HepG2 (cell line): ENCODE data around the gene ARHGAP31. TPM values are rescaled to one million over a fixed set of nuclear protein-coding genes. Genes with fewer than 3 reads are reported as not detected.

ENCODE experiments used
- ATAC-seq: fragments of 200-7000 bp; cut with Tn5 transposase; 3 replicates; pipeline ENCODE4 v1.9.1; 2020; ENCODE audit warnings: mild to moderate bottlenecking, moderate library complexity
- BruUV-seq: library from RNA; stranded (reverse); fragments of 400-500 nt; replicated peaks from 2 replicates; lab custom pipeline; 2021; lab: Mats Ljungman, UMichigan
- CTCF ChIA-PET: fragments of 300-600 bp; formaldehyde crosslinking; extraction: SDS; loops from one replicate; lab custom pipeline; 2021; ENCODE audit warnings: low total read pairs, inconsistent platforms, low intra/inter-chr PET ratio; lab: Yijun Ruan, JAX
- POLR2A ChIA-PET: fragments of 350-600 bp; sonication (Branson Sonifier 250); formaldehyde crosslinking; loops from one replicate; lab custom pipeline; 2020; ENCODE audit warnings: antibody characterized with exemption, inconsistent platforms; lab: Yijun Ruan, JAX
- DNase-seq: peaks from one replicate; pipeline ENCODE4 v3.0.0-alpha.2; 2015; ENCODE audit warnings: low spot score
- FAIRE-seq: peaks from 3 replicates; lab custom pipeline; 2011; peaks lifted over from hg19 to GRCh38; lab: Jason Lieb, UNC
- H2AFZ ChIP-seq: one replicate; pipeline ENCODE4 v1.6.1; 2011; ENCODE audit warnings: low read length, inconsistent platforms
- H3K27ac ChIP-seq: fragments of 300-600 bp; 3 replicates; pipeline ENCODE4 v1.8.0; 2011; ENCODE audit warnings: mixed run types, mild to moderate bottlenecking, mixed read lengths, low read length, inconsistent platforms; ENCODE audit not compliant: insufficient read depth; ENCODE audit errors: extremely low read length
- H3K27me3 ChIP-seq, 2 experiments: fragments of 200-600 bp in 1 of 2; 2 replicates in 1 of 2; 3 replicates in 1 of 2; pipeline versions ENCODE4 v1.6.0 to v1.8.0; 2011; ENCODE audit warnings: low read length in 2 of 2, mild to moderate bottlenecking in 2 of 2, moderate library complexity in 2 of 2, inconsistent platforms in 1 of 2; ENCODE audit not compliant: insufficient read depth in 2 of 2, control insufficient read depth in 1 of 2
- H3K36me3 ChIP-seq, 2 experiments: fragments of 200-600 bp in 1 of 2; replicated peaks in 1 of 2; 2 replicates in 1 of 2; 3 replicates in 1 of 2; pipeline versions ENCODE4 v1.5.1 to v1.8.0; 2011; ENCODE audit warnings: low read length in 2 of 2, inconsistent platforms in 1 of 2; ENCODE audit not compliant: insufficient read depth in 2 of 2, control insufficient read depth in 1 of 2
- H3K4me1 ChIP-seq: 2 replicates; pipeline ENCODE4 v1.5.1; 2012; ENCODE audit warnings: low read length, inconsistent platforms; ENCODE audit not compliant: insufficient read depth
- H3K4me2 ChIP-seq: 2 replicates; pipeline ENCODE4 v1.6.0; 2011; ENCODE audit warnings: low read depth, low read length, inconsistent platforms
- H3K4me3 ChIP-seq, 3 experiments: fragments of 200-600 bp in 1 of 3; sonication (generic), shearing (Covaris generic) in 1 of 3; replicated peaks in 1 of 3; 2 replicates each; pipeline ENCODE4 v1.5.1; 2011 to 2016; ENCODE audit warnings: low read length in 3 of 3, inconsistent platforms in 2 of 3, low read depth in 2 of 3, mild to moderate bottlenecking in 2 of 3, control low read depth in 1 of 3, mixed read lengths in 1 of 3; ENCODE audit not compliant: insufficient read depth in 1 of 3
- H3K79me2 ChIP-seq: one replicate; pipeline ENCODE4 v1.6.1; 2011; ENCODE audit warnings: low read length, inconsistent platforms; ENCODE audit not compliant: insufficient read depth
- H3K9ac ChIP-seq: 2 replicates; pipeline ENCODE4 v1.6.0; 2011; ENCODE audit warnings: mild to moderate bottlenecking, low read depth, low read length, inconsistent platforms; ENCODE audit not compliant: insufficient read depth
- H3K9me3 ChIP-seq: 2 replicates; pipeline ENCODE4 v1.5.1; 2012; ENCODE audit warnings: mild to moderate bottlenecking, low read length
- H4K20me1 ChIP-seq: 2 replicates; pipeline ENCODE4 v1.6.0; 2011; ENCODE audit warnings: inconsistent platforms, mild to moderate bottlenecking, low read length, moderate library complexity; ENCODE audit not compliant: insufficient read depth
- BHLHE40 ChIP-seq: IDR thresholded peaks from 2 replicates; pipeline ENCODE4 v1.6.1; 2011; ENCODE audit warnings: low read length, improper control_type of control experiment
- CERS6 ChIP-seq: sonication (generic); formaldehyde crosslinking; IDR thresholded peaks from 2 replicates; pipeline ENCODE4 v1.5.0; 2020; ENCODE audit warnings: missing genetic modification reagents
- HNF4A ChIP-seq: sonication (generic); formaldehyde crosslinking; IDR thresholded peaks from 2 replicates; pipeline ENCODE4 v1.4.0; 2020; ENCODE audit warnings: missing genetic modification reagents
- NFKB2 ChIP-seq: sonication (generic); formaldehyde crosslinking; IDR thresholded peaks from 2 replicates; pipeline ENCODE4 v1.4.0; 2020; ENCODE audit warnings: missing genetic modification reagents, borderline replicate concordance
- PPARG ChIP-seq: conservative IDR thresholded peaks from 2 replicates; pipeline ENCODE4 v1.6.1; 2016; ENCODE audit warnings: missing biosample characterization, missing genetic modification reagents
- REL ChIP-seq: sonication (generic); formaldehyde crosslinking; conservative IDR thresholded peaks from 2 replicates; pipeline ENCODE4 v1.8.0; 2022; ENCODE audit warnings: mild to moderate bottlenecking, missing genetic modification reagents, moderate library complexity
- SSRP1 ChIP-seq: IDR thresholded peaks from 2 replicates; pipeline ENCODE4 v1.6.1; 2016; ENCODE audit warnings: control low read depth
- ZBTB3 ChIP-seq: sonication (generic); formaldehyde crosslinking; IDR thresholded peaks from 2 replicates; pipeline ENCODE4 v1.4.0; 2020; ENCODE audit warnings: low read depth, mild to moderate bottlenecking, moderate library complexity, missing genetic modification reagents, borderline replicate concordance
- ZHX1 ChIP-seq: sonication (generic); formaldehyde crosslinking; IDR thresholded peaks from 2 replicates; pipeline ENCODE4 v1.8.1; 2022; ENCODE audit warnings: low read depth, mild to moderate bottlenecking, missing genetic modification reagents
- ZNF232 ChIP-seq: sonication (generic); formaldehyde crosslinking; IDR thresholded peaks from 2 replicates; pipeline ENCODE4 v1.4.0; 2020; ENCODE audit warnings: missing genetic modification reagents, borderline replicate concordance
- ZNF629 ChIP-seq: sonication (generic); formaldehyde crosslinking; conservative IDR thresholded peaks from 2 replicates; pipeline ENCODE4 v1.5.0; 2020; ENCODE audit warnings: missing genetic modification reagents
- WGBS: methylation state at CpG from one replicate; pipeline ENCODE4 v1.1.6; 2017; ENCODE audit warnings: low lambda C conversion rate; 5-methylcytosine and 5-hydroxymethylcytosine counted together
- in situ Hi-C: cut with HindIII; loops from 2 replicates; pipeline ENCODE4 v1.10.0; 2017; ENCODE audit warnings: low pct_unique_long_range_greater_than_20kb; ENCODE audit not compliant: extremely low pct_ligation_motif_present
- intact Hi-C: fragments of 100-400 bp; cut with micrococcal nuclease; formaldehyde crosslinking; loops from one replicate; pipeline ENCODE4 v1.10.0; 2022; ENCODE audit not compliant: unreplicated experiment
- polyA plus RNA-seq, 8 experiments: library from polyadenylated mRNA; depleted of rRNA in 3 of 8; stranded (reverse) in 7 of 8; unstranded in 1 of 8; fragments of >200 nt; fragmentation: Illumina TruSeq in 4 of 8; extraction: Trizol in 4 of 8; gene quantifications; 2 replicates each; pipeline versions ENCODE4 v1.2.1 to v1.2.3, GENCODE V29; 2011 to 2016; ENCODE audit warnings: low read depth in 4 of 8, missing spikeins in 1 of 8, mixed read lengths in 1 of 8; ENCODE audit not compliant: insufficient read depth in 1 of 8
- total RNA-seq, 5 experiments: library from RNA; depleted of rRNA; stranded (reverse); fragments of >200 nt; fragmentation: Illumina TruSeq; extraction: Trizol; gene quantifications; 2 replicates each; pipeline ENCODE4 v1.2.3, GENCODE V29; 2016; ENCODE audit warnings: low read depth in 1 of 5
- TF ChIP-seq, protein P1 (sequence below): sonication (generic); formaldehyde crosslinking; IDR thresholded peaks from 2 replicates; pipeline ENCODE4 v1.4.0; 2020; ENCODE audit warnings: mild to moderate bottlenecking, missing genetic modification reagents, borderline replicate concordance
- TF ChIP-seq, protein P2 (sequence below): sonication (generic); formaldehyde crosslinking; IDR thresholded peaks from 2 replicates; pipeline ENCODE4 v1.8.1; 2023; ENCODE audit warnings: missing genetic modification reagents, inconsistent platforms, borderline replicate concordance
- TF ChIP-seq, protein P3 (sequence below): sonication (generic); formaldehyde crosslinking; IDR thresholded peaks from 2 replicates; pipeline ENCODE4 v1.4.0; 2020; ENCODE audit warnings: missing genetic modification reagents

ARHGAP31 gene
- total and polyA plus RNA-seq, 2 of the 13 experiments (the other 11 are each of a cell fraction or from before 2014, with no cell fraction given), result not detected

DNA sequence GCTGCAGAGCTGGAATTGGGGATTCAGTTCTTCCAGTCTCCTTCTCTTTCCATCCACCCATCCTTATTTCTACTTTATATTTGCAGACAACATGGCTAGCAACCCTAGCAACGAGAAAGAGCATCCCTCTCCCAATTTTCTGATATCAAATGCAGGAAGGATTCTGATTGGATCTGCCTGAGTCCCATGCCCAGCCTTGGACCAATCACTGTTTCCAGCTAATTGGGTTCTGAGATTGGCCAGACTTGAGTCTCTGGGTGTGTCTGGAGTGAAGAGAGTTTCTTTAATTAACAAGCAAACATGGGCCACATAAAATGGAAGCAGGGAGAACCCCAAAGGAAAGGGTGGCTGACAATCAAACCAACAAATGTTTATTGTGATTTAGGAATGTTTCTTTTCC is 108.6 kb downstream of the ARHGAP31 start:
- Histone ChIP-seq H3K36me3 (no peaks in the 10 kb centered on the region), H3K27ac (no peak overlapping the region), H3K4me3 (no peak overlapping the region), H3K4me2 (no peak overlapping the region), H3K9me3 (no peaks in the 10 kb centered on the region), H3K79me2 (no peaks in the 10 kb centered on the region), H3K9ac (no peak overlapping the region), H3K4me1 (no peaks in the 10 kb centered on the region), H4K20me1 (no peaks in the 10 kb centered on the region), H3K27me3 (no peaks in the 10 kb centered on the region), H2AFZ (no peak overlapping the region)
- 0% methylated on average over 1 of the region's 1 CpG for WGBS
- DNase-seq (no peak), ATAC-seq (no peak), FAIRE-seq (no peak)
- ChIA-PET CTCF (no interaction called here), POLR2A (no interaction called here)
- in situ Hi-C loops, result loop anchor here (25.0 kb wide), 1 partner anchor 285 kb away; the partner anchor contains the start of gene COX17
- no TSS peak for BruUV-seq
- intact Hi-C loops, result no loop called here
- TF ChIP-seq BHLHE40 (no peak), ZBTB3 (CRISPR knock-in tag) (no peak), ZHX1 (CRISPR knock-in tag) (no peak), NFKB2 (CRISPR knock-in tag) (no peak), ZNF232 (CRISPR knock-in tag) (no peak), CERS6 (no peak), PPARG (no peak), ZNF629 (CRISPR knock-in tag) (no peak), SSRP1 (CRISPR knock-in tag) (no peak), HNF4A (CRISPR knock-in tag) (no peak), REL (CRISPR knock-in tag) (no peak)
- TF ChIP-seq, protein P1, sequence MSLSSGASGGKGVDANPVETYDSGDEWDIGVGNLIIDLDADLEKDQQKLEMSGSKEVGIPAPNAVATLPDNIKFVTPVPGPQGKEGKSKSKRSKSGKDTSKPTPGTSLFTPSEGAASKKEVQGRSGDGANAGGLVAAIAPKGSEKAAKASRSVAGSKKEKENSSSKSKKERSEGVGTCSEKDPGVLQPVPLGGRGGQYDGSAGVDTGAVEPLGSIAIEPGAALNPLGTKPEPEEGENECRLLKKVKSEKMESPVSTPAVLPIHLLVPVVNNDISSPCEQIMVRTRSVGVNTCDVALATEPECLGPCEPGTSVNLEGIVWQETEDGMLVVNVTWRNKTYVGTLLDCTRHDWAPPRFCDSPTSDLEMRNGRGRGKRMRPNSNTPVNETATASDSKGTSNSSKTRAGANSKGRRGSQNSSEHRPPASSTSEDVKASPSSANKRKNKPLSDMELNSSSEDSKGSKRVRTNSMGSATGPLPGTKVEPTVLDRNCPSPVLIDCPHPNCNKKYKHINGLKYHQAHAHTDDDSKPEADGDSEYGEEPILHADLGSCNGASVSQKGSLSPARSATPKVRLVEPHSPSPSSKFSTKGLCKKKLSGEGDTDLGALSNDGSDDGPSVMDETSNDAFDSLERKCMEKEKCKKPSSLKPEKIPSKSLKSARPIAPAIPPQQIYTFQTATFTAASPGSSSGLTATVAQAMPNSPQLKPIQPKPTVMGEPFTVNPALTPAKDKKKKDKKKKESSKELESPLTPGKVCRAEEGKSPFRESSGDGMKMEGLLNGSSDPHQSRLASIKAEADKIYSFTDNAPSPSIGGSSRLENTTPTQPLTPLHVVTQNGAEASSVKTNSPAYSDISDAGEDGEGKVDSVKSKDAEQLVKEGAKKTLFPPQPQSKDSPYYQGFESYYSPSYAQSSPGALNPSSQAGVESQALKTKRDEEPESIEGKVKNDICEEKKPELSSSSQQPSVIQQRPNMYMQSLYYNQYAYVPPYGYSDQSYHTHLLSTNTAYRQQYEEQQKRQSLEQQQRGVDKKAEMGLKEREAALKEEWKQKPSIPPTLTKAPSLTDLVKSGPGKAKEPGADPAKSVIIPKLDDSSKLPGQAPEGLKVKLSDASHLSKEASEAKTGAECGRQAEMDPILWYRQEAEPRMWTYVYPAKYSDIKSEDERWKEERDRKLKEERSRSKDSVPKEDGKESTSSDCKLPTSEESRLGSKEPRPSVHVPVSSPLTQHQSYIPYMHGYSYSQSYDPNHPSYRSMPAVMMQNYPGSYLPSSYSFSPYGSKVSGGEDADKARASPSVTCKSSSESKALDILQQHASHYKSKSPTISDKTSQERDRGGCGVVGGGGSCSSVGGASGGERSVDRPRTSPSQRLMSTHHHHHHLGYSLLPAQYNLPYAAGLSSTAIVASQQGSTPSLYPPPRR (CRISPR knock-in tag), result no peak
- TF ChIP-seq, protein P2, sequence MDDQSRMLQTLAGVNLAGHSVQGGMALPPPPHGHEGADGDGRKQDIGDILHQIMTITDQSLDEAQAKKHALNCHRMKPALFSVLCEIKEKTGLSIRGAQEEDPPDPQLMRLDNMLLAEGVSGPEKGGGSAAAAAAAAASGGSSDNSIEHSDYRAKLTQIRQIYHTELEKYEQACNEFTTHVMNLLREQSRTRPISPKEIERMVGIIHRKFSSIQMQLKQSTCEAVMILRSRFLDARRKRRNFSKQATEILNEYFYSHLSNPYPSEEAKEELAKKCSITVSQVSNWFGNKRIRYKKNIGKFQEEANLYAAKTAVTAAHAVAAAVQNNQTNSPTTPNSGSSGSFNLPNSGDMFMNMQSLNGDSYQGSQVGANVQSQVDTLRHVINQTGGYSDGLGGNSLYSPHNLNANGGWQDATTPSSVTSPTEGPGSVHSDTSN, result no peak
- TF ChIP-seq, protein P3, sequence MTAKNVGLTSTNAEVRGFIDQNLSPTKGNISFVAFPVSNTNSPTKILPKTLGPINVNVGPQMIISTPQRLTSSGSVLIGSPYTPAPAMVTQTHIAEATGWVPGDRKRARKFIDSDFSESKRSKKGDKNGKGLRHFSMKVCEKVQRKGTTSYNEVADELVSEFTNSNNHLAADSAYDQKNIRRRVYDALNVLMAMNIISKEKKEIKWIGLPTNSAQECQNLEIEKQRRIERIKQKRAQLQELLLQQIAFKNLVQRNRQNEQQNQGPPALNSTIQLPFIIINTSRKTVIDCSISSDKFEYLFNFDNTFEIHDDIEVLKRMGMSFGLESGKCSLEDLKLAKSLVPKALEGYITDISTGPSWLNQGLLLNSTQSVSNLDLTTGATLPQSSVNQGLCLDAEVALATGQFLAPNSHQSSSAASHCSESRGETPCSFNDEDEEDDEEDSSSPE, result no peak
